T-helper 2 cell treated with Interferon-gamma antibody and Interleukin-4, amounts not matched to agents 5 μg/mL and 100 μg/mL, for 36 hours (primary cell): ENCODE measurements around the gene CETN2.
"Not testable (repeated sequence)": the region's sequence is repeated elsewhere in the genome, so short reads cannot be mapped to it uniquely, and the experiment has no call there.

Experiments used
- DNase-seq: peaks from one replicate; pipeline ENCODE4 v3.0.0; 2021; ENCODE audit warnings: low spot score
- H3K27ac Mint-ChIP-seq: one replicate; pipeline ENCODE4 v1.8.0; 2021; ENCODE audit warnings: mild to moderate bottlenecking, mixed read lengths
- H3K27me3 Mint-ChIP-seq: one replicate; pipeline ENCODE4 v1.8.0; 2021; ENCODE audit warnings: low read depth, mixed read lengths
- H3K36me3 Mint-ChIP-seq: one replicate; pipeline ENCODE4 v1.8.0; 2021; ENCODE audit warnings: low read depth, mixed read lengths
- H3K4me1 Mint-ChIP-seq: one replicate; pipeline ENCODE4 v1.8.0; 2021; ENCODE audit warnings: low read depth, mixed read lengths
- H3K4me3 Mint-ChIP-seq: one replicate; pipeline ENCODE4 v1.8.0; 2022; ENCODE audit warnings: mild to moderate bottlenecking, moderate library complexity, mixed read lengths
- H3K9me3 Mint-ChIP-seq: one replicate; pipeline ENCODE4 v1.8.0; 2021; ENCODE audit warnings: mixed read lengths

The CETN2 gene

GRCh38 chrX:152819266-152819665, 11.3 kb downstream of the CETN2 start:
- no peak for DNase-seq
- no peak overlapping the region for H3K27ac Mint-ChIP-seq
- H3K36me3 Mint-ChIP-seq: no peaks in the 10 kb centered on the region
- H3K4me1 Mint-ChIP-seq: peaks cover 4% of the 10 kb centered on the region
- H3K9me3 Mint-ChIP-seq: no peaks in the 10 kb centered on the region
- H3K27me3 Mint-ChIP-seq: peaks cover 6% of the 10 kb centered on the region
- H3K4me3 Mint-ChIP-seq: no peak overlapping the region

GRCh38 chrX:152818356-152818755, 12.2 kb downstream of the CETN2 start:
- Mint-ChIP-seq H3K36me3 (no peaks in the 10 kb centered on the region), H3K27me3 (peaks cover 6% of the 10 kb centered on the region), H3K4me1 (peaks cover 10% of the 10 kb centered on the region), H3K4me3 (no peak overlapping the region), H3K9me3 (no peaks in the 10 kb centered on the region), H3K27ac (no peak overlapping the region)
- no peak for DNase-seq

- Mint-ChIP-seq H3K4me3 (no peak overlapping the region), H3K36me3 (no peaks in the 10 kb centered on the region), H3K4me1 (peaks cover 13% of the 10 kb centered on the region), H3K27me3 (peaks cover 6% of the 10 kb centered on the region), H3K27ac (no peak overlapping the region), H3K9me3 (no peaks in the 10 kb centered on the region)
- DNase-seq: no peak
Observed at GRCh38 chrX:152817078-152817764, 13.3 kb downstream of the CETN2 start.

- no peaks in the 10 kb centered on the region for H3K9me3 Mint-ChIP-seq
Observed at GRCh38 chrX:152814048-152814447, 16.5 kb downstream of the CETN2 start.

GRCh38 chrX:152813206-152813605, 17.4 kb downstream of the CETN2 start:
- DNase-seq: no peak
- H3K27me3 Mint-ChIP-seq: peaks cover 3% of the 10 kb centered on the region
- no peaks in the 10 kb centered on the region for H3K36me3 Mint-ChIP-seq
- no peak overlapping the region for H3K27ac Mint-ChIP-seq
- no peaks in the 10 kb centered on the region for H3K9me3 Mint-ChIP-seq
- peaks cover 12% of the 10 kb centered on the region for H3K4me1 Mint-ChIP-seq
- H3K4me3 Mint-ChIP-seq: no peak overlapping the region

More at GRCh38 chrX:152814048-152814447, 16.5 kb downstream of the CETN2 start:
- Mint-ChIP-seq H3K4me3 (no peak overlapping the region), H3K27ac (no peak overlapping the region), H3K27me3 (peaks cover 3% of the 10 kb centered on the region), H3K4me1 (peaks cover 12% of the 10 kb centered on the region), H3K36me3 (no peaks in the 10 kb centered on the region)
- DNase-seq: no peak

GRCh38 chrX:152810403-152810802, 20.2 kb downstream of the CETN2 start:
- Mint-ChIP-seq H3K27ac (no peak overlapping the region), H3K9me3 (no peaks in the 10 kb centered on the region), H3K4me3 (no peak overlapping the region), H3K27me3 (no peaks in the 10 kb centered on the region), H3K4me1 (peaks cover 12% of the 10 kb centered on the region), H3K36me3 (no peaks in the 10 kb centered on the region)
- DNase-seq: no peak

GRCh38 chrX:152806035-152806434, 24.5 kb downstream of the CETN2 start:
- Mint-ChIP-seq H3K4me3 (no peak overlapping the region), H3K9me3 (no peaks in the 10 kb centered on the region), H3K27ac (no peak overlapping the region), H3K4me1 (no peaks in the 10 kb centered on the region), H3K36me3 (no peaks in the 10 kb centered on the region), H3K27me3 (peaks cover 4% of the 10 kb centered on the region)
- DNase-seq: no peak

GRCh38 chrX:152798945-152799344, 31.6 kb downstream of the CETN2 start:
- DNase-seq: no peak
- Mint-ChIP-seq H3K4me3 (no peak overlapping the region), H3K36me3 (no peaks in the 10 kb centered on the region), H3K9me3 (no peaks in the 10 kb centered on the region), H3K4me1 (no peaks in the 10 kb centered on the region), H3K27ac (no peak overlapping the region), H3K27me3 (peaks cover 8% of the 10 kb centered on the region)

- H3K27me3 Mint-ChIP-seq, H3K36me3 Mint-ChIP-seq, H3K27ac Mint-ChIP-seq, H3K4me1 Mint-ChIP-seq, H3K9me3 Mint-ChIP-seq, H3K4me3 Mint-ChIP-seq, DNase-seq: not testable (repeated sequence)
Observed at GRCh38 chrX:152787062-152787461, 43.5 kb downstream of the CETN2 start.
